Stimulated activated CD8-positive, alpha-beta memory T cell treated with anti-CD3 and anti-CD28 coated beads, Interleukin-2, amount 100 ng/mL, for 48 hours (primary cell): ENCODE measurements around the gene EYA4.

Experiments used
- DNase-seq, 2 donors: peaks; one replicate each; pipeline ENCODE4 v3.0.0-alpha.2; 2020; ENCODE audit warnings: low read depth in 2 of 2

EYA4 gene

GRCh38 chr6:133241086-133241900 lies at the start of gene EYA4:
TSS of gene EYA4 (plus strand) at chr6:133241357. CDS start at chr6:133274781, 33,424 bp downstream.
- no peak for DNase-seq

GRCh38 chr6:133193396-133193795 lies 47.8 kb upstream of the EYA4 start:
- DNase-seq = no peak

DNA sequence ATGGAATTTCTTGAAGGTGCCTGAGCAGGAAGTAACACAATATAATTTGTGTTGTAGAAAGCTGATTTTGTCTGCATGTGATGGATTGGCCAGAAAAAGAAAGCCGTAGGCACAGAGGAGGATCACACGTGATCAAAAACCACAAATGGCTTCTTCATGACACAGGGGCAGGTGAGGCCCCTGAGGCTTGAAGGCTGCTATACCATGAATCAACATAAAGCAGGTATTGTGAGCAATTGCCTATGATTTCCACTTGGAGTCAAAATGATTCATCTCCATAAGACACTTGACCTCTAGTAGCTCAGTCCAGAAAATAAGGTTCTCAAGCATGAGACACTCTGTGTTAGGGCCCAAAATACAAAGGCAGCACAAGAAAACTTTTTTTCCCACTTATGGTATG lies 42.4 kb upstream of the EYA4 start:
- no peak for DNase-seq

GRCh38 chr6:133201231-133201630 lies 39.9 kb upstream of the EYA4 start:
- DNase-seq = no peak

DNA sequence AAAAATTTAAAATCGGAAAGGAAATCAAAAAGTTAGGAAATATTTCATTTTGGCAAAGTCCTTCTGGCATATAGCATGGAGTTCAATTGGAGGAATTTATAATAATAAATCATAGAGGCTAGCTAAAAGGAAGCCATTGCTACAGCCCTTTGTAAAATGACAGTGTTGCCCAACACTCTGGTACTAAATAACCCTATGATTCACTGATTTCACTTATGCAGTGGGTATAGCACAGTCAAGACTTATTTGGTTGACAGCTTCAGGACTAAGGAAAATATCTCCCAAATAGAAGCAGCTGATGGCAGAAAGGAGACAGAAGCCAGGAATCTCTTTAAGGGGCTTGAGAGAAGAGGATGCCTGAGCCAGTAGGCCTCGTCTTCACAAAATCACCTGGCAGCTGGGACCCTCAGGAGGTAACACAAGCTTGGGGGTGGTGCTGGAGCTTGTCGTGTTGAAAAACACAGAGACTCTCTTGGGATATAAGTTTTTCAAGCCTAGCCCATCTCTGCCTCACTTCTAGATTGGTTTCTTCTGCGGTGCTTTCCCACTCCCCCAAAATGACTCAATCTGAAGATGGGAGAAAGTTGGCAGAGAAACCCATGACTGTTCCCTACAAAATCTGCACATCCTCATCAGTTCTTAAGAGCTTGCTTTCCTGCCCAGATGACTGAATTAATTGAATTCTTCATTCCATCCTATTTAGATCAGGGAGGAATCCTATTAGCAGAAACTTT lies 38.4 kb upstream of the EYA4 start:
- DNase-seq = no peak

DNA sequence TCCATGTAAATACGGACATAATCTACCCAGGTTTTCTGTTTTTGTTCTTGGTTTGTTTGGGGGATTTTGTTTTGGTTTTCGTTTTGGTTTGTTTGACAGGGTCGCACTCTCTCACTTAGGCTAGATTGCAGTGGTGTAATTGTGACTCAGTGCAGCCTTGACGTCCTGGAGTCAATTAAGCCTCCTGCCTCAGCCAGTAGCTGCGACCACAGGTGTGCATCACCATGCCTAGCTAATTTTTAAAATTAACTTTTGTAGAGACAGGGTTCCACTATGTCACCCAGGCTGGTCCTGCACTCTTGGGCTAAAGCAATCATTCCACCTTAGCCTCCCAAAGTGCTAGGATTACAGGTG lies 37.8 kb upstream of the EYA4 start:
- no peak for DNase-seq

DNA sequence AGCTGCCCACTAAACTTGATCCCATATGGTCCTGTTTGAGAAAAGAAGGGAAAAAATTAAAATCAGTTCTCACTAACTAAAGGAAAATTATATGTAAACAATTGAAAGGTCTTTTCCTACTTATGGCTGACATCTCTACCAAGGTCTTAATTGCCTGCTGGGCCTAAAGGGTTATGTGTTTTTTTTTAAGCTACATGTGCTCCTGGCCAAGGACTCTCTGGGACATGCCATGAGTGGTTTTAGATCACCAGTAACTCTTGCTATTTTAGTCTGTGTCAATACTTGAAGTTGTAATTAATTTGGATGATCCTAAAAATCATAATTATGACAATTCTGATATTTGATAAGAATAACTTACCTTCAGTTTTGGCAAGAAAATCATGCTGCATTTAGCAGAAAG lies 35.9 kb upstream of the EYA4 start:
- no peak for DNase-seq

DNA sequence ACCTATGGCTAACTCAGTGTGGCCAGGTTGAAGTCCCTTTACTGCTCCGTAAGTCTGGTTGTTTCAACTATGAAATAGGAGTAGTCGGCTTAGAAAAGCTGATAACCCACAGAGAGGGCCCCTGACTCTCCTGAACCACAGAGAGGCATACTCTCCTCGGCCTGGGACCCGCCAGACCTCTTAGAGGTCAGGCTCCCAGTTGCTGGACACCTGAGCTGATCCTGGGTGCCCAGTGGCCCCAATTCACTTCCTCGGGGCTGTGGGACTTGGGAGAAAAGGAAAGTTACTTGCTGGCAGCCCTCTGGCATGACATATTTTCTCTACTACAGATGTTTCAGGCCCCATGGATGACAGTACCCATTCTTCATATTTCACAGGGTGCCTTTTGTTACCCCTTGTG lies 34.2 kb upstream of the EYA4 start:
- DNase-seq = no peak

- no peak for DNase-seq
Observed at GRCh38 chr6:133207754-133208153, 33.4 kb upstream of the EYA4 start.

GRCh38 chr6:133208183-133208755 lies 32.9 kb upstream of the EYA4 start:
- no peak for DNase-seq

DNA sequence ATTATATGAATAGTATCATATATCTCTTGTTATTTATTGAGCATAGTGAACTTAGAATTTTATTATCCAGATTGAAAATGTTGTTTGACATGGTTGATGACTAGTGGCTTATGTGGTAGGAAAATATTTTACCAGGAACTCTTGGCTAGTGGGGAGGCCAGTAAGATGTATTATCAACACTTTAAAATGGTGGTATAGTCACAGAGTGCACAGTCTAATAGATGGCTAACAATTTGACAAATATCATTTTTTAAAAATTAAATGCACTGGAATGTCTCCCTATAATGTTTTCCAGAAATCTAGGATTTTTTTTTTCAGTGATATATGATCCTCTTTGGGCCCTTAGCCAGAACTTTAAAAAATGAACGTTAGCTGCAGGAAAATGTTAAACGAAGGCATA lies 26.9 kb upstream of the EYA4 start:
- DNase-seq = no peak

DNA sequence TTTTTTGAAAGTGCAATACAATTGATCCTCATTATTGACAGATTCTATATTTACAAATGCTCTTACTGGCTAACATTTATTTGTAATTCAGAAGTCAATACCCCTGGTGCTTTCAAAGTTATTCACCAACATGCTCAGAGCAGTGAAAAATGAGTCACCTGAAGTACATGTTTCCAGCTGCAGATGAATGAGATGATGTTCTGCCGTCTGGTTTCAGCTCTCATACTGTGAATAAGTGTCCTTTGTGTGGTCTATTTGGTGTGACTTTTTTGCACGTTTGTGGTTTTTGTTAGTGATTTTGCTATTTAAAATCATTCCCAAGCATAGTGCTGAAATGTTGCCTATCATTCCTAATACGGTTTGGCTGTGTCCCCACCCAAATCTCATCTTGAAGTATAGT lies 22.3 kb upstream of the EYA4 start:
- no peak for DNase-seq

GRCh38 chr6:133223452-133224029 lies 17.6 kb upstream of the EYA4 start:
- DNase-seq = no peak

- no peak for DNase-seq
Observed at GRCh38 chr6:133225560-133225959, 15.6 kb upstream of the EYA4 start.

- DNase-seq = no peak
Observed at GRCh38 chr6:133227344-133227743, 13.8 kb upstream of the EYA4 start.

- DNase-seq = no peak
Observed at GRCh38 chr6:133230052-133230451, 11.1 kb upstream of the EYA4 start.

GRCh38 chr6:133235221-133235620 lies 5.9 kb upstream of the EYA4 start:
- no peak for DNase-seq

DNA sequence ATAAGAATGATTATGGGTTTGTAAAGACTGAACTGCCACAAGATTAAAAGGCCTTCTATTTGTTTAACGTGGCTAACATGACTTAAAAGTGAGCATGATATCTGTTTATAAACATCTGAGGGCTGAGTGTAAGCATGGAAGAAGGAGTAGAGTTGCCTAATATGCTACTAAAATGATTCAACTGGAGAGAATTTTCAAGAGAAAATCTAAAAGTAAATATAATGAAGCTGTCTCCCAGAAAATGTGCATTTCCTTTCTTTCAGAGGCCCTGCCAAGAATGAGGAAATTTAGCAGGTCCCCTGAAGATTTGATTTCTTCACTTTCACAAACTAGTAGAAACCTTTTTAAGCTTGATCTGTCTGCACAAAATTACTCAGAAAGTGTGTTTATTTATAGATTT lies 4.2 kb upstream of the EYA4 start:
- DNase-seq = no peak

DNA sequence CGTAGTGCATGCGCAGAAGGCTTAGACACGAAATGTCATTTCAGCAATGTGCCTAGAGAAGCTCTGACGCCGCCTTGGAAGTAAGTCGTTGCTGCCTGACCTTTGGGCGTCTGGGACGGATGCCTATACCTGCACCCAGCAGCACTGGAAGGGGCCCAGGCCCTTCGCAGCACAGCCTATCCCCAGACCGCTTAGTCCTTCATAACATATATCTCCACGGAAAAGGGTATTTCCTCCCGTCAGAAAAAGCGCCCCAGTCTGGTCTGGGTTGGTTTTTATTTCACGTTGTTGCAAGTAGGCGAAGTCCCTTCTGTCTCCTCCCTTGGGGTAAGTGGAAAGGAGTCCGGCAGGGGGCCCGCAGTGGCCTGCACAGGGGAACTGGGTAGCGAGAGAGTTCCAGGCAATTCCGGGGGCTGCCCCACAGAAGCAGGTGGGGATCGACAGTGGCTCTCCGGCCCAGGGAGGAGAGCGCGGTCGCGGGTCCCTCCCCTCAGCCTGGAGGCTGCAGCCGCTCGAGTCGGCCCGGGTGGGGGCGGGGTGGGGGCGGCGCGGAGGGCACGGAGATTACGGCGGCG lies 559 bp upstream of the EYA4 start:
- no peak for DNase-seq

- DNase-seq = no peak
Observed at GRCh38 chr6:133241901-133242636, 912 bp downstream of the EYA4 start.
